ENCODE measurements around the gene ISG15.

The ISG15 gene

DNA sequence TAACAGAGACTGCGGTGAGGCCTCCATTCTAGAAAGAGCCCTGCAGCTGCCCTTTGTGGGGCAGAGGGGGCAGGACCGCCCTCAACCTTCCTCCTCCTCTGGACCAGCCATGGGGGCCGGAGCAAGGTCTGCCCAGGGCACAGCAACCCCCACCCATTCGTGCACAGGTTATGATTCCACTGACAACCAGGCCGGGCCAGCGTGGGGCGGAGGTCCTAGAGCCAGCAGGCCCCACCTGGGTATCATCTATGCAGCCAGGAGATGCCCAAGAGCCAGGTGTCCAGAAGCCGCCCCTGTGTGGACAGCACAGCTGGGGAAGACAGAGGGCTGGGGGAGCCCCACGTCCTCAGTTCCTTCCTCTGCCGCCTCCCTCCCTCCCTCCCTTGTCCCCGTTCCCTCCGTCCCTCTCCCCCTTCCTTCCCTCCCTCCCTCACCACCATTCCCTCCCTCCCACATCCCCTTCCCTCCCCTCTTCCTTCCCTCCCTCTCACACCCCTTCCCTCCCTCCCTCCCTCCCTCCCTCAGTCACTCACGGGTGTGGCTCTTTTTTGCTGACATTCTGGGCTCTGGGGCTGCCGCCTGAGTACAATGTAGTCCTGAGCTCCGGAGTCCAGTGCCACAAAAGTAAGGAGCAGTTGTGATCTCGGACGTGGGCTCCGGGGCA lies 48.5 kb downstream of the ISG15 start:
- DNase-seq (ENCODE audit: low read depth): no peak

DNA sequence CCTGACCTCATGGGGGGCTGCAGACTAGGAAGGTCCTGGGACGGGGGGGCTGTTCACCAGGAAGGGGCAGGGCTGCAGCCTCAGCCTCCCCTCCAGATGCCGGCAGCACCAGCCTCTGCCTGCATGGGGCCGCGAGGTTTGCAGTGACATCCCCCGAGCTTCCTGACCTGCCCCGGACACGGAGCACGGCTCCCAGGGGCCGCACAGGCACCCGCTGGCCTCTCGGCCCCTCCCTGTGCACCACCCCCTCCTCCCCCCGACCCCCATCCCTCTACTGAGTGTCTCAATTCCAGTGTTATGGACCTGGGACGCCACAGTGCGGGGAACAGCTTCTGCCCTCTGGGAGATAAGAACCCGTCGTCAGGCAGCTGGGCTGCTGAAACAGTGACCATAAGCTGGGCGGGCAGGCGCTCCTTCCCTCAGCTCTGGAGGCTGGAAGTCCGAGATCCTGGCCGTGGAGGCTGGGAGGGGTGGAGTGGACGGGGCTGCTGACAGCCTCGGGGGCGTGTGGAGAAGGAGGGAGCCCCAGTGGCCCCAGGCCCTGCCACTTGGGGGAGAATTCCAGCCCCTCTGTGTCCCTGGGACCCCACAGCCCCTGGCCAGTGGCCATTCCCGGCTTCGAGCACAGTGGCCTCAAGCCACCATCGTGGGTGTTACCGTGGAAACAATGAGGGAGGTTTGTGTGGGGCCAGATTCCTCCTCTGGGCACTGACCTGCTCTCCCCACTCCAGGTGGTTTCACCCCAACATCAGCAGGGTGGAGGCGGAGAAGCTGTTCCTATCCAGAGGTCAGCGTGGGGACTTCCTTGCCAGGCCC lies 49.3 kb downstream of the ISG15 start:
- DNase-seq (ENCODE audit: low read depth): no peak

DNA sequence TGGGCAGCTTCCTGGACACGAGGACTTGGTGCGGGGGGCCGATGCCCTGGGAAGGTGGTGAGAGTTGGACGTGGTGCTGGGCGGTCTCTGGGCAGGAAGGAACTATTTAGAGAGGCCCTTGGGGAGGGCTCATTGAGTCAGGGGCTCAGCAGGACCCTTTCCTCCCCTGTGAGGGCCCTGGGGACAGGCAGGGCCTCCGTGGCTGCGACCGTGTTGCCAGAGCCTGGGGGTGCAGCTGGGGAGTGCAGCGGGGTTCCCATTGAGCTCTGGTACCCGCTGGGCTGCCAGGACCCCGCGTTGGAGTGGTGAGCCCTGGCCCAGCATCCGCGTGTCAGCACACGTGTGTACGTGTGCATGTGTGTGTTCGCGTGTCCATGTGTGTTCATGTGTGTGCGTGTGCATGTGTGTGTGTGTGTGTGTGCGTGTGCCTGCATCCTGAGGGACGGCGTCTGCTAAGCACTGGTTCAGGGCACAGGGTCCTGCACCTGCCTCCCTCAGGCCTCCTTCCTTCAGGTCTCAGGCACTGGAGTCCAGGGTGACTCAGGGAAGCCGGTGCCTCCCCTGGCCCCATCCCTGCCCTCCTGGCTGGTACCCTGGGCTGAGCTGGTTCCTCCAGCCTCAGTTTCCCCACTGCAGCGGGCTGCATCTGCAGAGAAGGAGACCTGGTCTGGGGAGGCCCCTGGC lies 50.1 kb downstream of the ISG15 start:
- DNase-seq (ENCODE audit: low read depth): no peak

All from HS-5 (cell line).